ENCODE data around the gene TBC1D23.
"Not testable (repeated sequence)": the region's sequence is repeated elsewhere in the genome, so short reads cannot be mapped to it uniquely, and the experiment has no call there.

The TBC1D23 gene

DNA sequence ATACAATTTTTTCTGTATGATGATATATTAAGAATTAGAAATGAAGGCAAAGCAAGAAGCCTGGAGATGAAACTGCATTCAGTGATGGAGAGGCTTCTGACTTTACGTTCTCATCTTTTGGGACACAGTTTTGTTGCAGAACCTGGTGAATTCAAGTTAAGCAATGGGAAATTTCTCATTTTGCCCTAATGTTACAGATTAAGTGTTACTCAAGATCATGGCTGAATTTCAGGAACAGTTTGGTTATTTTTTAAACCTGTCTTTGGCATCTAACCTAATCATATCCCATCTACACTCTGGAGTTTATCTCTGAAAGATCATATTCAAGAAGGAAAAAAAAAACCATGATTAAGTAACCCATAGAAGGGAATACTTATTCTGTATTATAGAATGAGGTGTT is 79.7 kb downstream of the TBC1D23 start (continued):
- TF ChIP-seq, protein P1, sequence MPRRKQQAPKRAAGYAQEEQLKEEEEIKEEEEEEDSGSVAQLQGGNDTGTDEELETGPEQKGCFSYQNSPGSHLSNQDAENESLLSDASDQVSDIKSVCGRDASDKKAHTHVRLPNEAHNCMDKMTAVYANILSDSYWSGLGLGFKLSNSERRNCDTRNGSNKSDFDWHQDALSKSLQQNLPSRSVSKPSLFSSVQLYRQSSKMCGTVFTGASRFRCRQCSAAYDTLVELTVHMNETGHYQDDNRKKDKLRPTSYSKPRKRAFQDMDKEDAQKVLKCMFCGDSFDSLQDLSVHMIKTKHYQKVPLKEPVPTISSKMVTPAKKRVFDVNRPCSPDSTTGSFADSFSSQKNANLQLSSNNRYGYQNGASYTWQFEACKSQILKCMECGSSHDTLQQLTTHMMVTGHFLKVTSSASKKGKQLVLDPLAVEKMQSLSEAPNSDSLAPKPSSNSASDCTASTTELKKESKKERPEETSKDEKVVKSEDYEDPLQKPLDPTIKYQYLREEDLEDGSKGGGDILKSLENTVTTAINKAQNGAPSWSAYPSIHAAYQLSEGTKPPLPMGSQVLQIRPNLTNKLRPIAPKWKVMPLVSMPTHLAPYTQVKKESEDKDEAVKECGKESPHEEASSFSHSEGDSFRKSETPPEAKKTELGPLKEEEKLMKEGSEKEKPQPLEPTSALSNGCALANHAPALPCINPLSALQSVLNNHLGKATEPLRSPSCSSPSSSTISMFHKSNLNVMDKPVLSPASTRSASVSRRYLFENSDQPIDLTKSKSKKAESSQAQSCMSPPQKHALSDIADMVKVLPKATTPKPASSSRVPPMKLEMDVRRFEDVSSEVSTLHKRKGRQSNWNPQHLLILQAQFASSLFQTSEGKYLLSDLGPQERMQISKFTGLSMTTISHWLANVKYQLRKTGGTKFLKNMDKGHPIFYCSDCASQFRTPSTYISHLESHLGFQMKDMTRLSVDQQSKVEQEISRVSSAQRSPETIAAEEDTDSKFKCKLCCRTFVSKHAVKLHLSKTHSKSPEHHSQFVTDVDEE (CRISPR knock-in tag; IDR thresholded peaks at IDR 0.05) = no peak
- TF ChIP-seq TCF4 (CRISPR knock-in tag; IDR thresholded peaks at IDR 0.05; ENCODE audit: borderline replicate concordance) (no peak), PPARA (CRISPR knock-in tag; IDR thresholded peaks at IDR 0.05; ENCODE audit: borderline replicate concordance) (no peak), ZNF70 (CRISPR knock-in tag; IDR thresholded peaks at IDR 0.05) (no peak), ESRRG (CRISPR knock-in tag; IDR thresholded peaks at IDR 0.05) (no peak), RARB (CRISPR knock-in tag; IDR thresholded peaks at IDR 0.05) (no peak), OSR1 (CRISPR knock-in tag; IDR thresholded peaks at IDR 0.05) (no peak), BACH2 (CRISPR knock-in tag; IDR thresholded peaks at IDR 0.05; ENCODE audit: borderline replicate concordance) (no peak), ZNF8 (CRISPR knock-in tag; IDR thresholded peaks at IDR 0.05) (no peak), TOX (CRISPR knock-in tag; IDR thresholded peaks at IDR 0.05; ENCODE audit: borderline replicate concordance) (no peak)
- TF ChIP-seq, protein P2, sequence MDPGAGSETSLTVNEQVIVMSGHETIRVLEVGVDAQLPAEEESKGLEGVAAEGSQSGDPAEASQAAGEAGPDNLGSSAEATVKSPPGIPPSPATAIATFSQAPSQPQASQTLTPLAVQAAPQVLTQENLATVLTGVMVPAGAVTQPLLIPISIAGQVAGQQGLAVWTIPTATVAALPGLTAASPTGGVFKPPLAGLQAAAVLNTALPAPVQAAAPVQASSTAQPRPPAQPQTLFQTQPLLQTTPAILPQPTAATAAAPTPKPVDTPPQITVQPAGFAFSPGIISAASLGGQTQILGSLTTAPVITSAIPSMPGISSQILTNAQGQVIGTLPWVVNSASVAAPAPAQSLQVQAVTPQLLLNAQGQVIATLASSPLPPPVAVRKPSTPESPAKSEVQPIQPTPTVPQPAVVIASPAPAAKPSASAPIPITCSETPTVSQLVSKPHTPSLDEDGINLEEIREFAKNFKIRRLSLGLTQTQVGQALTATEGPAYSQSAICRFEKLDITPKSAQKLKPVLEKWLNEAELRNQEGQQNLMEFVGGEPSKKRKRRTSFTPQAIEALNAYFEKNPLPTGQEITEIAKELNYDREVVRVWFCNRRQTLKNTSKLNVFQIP (CRISPR knock-in tag; IDR thresholded peaks at IDR 0.05; ENCODE audit: borderline replicate concordance, low read depth) = no peak

DNA sequence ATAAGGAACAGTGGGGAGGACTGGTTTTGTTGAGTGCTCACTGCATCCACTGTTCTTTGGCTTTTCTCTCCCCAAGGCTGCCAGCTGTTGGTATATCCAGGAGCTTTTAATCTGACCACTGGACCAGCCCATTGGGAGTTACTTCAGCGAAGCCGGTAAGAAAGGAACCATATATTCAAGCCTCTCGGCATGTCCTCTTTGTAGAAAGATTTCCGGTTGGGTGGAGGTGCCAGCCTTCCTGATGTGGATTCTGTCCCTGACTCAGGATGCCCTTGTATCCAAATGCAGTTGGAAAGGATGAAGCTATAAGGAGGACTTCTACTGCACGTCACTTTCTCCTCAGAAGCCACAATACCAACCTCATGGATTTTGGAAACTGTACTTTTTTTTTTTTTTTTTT is 87.9 kb downstream of the TBC1D23 start:
- ATAC-seq = no peak

DNA sequence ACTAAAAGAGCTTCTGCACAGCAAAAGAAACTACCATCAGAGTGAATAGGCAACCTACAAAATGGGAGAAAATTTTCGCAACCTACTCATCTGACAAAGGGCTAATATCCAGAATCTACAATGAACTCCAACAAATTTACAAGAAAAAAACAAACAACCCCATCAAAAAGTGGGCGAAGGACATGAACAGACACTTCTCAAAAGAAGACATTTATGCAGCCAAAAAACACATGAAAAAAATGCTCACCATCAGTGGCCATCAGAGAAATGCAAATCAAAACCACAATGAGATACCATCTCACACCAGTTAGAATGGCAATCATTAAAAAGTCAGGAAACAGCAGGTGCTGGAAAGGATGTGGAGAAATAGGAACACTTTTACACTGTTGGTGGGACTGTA is 91.0 kb downstream of the TBC1D23 start:
- ATAC-seq = not testable (repeated sequence)

More for the DNA sequence above, 87.9 kb downstream of the TBC1D23 start:
- TF ChIP-seq PPARA (CRISPR knock-in tag; IDR thresholded peaks at IDR 0.05; ENCODE audit: borderline replicate concordance) (no peak), ARNTL (CRISPR knock-in tag; IDR thresholded peaks at IDR 0.05; ENCODE audit: borderline replicate concordance, low read depth) (no peak), ISL1 (CRISPR knock-in tag; IDR thresholded peaks at IDR 0.05) (no peak), GLIS3 (CRISPR knock-in tag; IDR thresholded peaks at IDR 0.05) (no peak), TOX (CRISPR knock-in tag; IDR thresholded peaks at IDR 0.05; ENCODE audit: borderline replicate concordance) (no peak), OSR1 (CRISPR knock-in tag; IDR thresholded peaks at IDR 0.05) (no peak), ZC3H10 (CRISPR knock-in tag; IDR thresholded peaks at IDR 0.05) (no peak), CSDC2 (CRISPR knock-in tag; IDR thresholded peaks at IDR 0.05) (no peak), ZNF70 (CRISPR knock-in tag; IDR thresholded peaks at IDR 0.05) (no peak), BACH2 (CRISPR knock-in tag; IDR thresholded peaks at IDR 0.05; ENCODE audit: borderline replicate concordance) (no peak), TCF4 (CRISPR knock-in tag; IDR thresholded peaks at IDR 0.05; ENCODE audit: borderline replicate concordance) (no peak)
- TF ChIP-seq, protein P2 (CRISPR knock-in tag; IDR thresholded peaks at IDR 0.05; ENCODE audit: borderline replicate concordance, low read depth) = no peak

DNA sequence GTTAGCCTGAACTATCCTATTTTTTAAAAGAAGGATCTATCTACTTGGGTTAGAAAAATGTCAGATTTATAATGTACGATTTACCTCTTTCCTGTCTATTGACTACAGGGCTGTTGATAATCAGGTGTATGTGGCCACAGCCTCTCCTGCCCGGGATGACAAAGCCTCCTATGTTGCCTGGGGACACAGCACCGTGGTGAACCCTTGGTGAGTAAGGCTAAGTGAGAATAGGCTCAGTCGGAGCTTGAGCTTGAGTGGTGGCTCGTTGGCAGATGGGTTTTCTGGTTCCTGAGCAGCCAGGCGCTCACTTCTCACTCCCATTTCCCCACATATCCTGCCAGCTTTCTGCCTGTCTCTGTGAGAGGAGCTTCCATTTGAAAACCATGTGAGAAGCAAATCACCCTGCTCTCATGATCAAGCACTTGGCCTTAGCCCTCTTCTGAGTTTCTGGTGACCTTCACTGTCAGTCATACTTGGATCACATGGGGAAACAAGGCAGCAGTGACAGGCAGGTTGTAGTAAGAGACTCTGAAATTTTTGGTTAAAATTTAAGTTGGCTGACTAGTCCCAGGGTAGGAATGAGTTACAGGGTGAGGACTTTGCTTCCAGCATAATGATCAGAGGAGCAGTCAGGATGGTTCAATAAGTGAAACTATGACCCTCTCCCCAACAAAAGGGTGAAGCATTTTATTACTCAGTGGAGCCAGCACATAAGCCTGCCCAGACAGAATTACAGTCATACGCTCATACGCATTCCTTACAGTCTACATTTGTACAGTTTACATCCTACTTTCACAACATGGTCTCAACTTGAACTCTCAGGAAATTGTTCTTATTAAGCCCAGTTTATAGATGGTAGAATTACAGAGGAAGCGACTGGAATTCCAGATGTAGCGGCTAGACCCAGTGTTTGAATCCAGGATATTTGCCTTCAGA is 91.8 kb downstream of the TBC1D23 start:
- ATAC-seq = no peak
- TF ChIP-seq ZNF8 (CRISPR knock-in tag; IDR thresholded peaks at IDR 0.05) = no peak
- TF ChIP-seq, protein P3, sequence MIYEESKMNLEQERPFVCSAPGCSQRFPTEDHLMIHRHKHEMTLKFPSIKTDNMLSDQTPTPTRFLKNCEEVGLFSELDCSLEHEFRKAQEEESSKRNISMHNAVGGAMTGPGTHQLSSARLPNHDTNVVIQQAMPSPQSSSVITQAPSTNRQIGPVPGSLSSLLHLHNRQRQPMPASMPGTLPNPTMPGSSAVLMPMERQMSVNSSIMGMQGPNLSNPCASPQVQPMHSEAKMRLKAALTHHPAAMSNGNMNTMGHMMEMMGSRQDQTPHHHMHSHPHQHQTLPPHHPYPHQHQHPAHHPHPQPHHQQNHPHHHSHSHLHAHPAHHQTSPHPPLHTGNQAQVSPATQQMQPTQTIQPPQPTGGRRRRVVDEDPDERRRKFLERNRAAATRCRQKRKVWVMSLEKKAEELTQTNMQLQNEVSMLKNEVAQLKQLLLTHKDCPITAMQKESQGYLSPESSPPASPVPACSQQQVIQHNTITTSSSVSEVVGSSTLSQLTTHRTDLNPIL (CRISPR knock-in tag; IDR thresholded peaks at IDR 0.05; ENCODE audit: low read depth) = no peak

DNA sequence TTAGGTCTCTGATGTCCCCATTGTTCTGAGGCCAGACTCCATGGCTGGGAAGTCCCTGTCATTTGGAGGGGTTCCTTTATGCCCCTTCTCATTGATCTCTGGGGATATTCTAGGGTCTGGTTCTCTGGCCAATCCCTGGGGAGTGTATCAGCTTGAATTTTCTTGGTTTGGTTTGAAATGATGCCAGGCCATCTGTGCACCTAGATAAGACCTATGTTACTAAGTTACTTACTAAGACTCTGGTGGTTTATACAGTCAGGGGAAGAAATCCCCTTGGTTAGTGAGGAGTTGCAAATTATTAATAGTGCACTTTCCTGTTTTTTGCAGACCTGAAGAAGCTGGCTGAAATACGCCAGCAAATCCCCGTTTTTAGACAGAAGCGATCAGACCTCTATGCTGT is 94.1 kb downstream of the TBC1D23 start:
- no peak for ATAC-seq
- TF ChIP-seq ZFP3 (CRISPR knock-in tag; IDR thresholded peaks at IDR 0.05) (no peak), CSDC2 (CRISPR knock-in tag; IDR thresholded peaks at IDR 0.05) (no peak), TCF4 (CRISPR knock-in tag; IDR thresholded peaks at IDR 0.05; ENCODE audit: borderline replicate concordance) (no peak), BACH2 (CRISPR knock-in tag; IDR thresholded peaks at IDR 0.05; ENCODE audit: borderline replicate concordance) (no peak), ISL1 (CRISPR knock-in tag; IDR thresholded peaks at IDR 0.05) (no peak), ZNF565 (CRISPR knock-in tag; conservative IDR thresholded peaks at IDR 0.05; ENCODE audit: low read depth) (no peak), GLIS3 (CRISPR knock-in tag; IDR thresholded peaks at IDR 0.05) (no peak), ESRRG (CRISPR knock-in tag; IDR thresholded peaks at IDR 0.05) (no peak), TOX (CRISPR knock-in tag; IDR thresholded peaks at IDR 0.05; ENCODE audit: borderline replicate concordance) (no peak)
- TF ChIP-seq, protein P2 (CRISPR knock-in tag; IDR thresholded peaks at IDR 0.05; ENCODE audit: borderline replicate concordance, low read depth) = no peak
- TF ChIP-seq, protein P3 (CRISPR knock-in tag; IDR thresholded peaks at IDR 0.05; ENCODE audit: low read depth) = no peak

Data from SK-N-SH treated with all-trans-retinoic acid at 6 μM for 48 hours (cell line).